GM21619 (cell line): Measurements from ENCODE around the gene DDX23.
A peak's percentile ranks its signal among the peaks of the same experiment; 100 is the strongest.
"Not testable (repeated sequence)": the region's sequence is repeated elsewhere in the genome, so short reads cannot be mapped to it uniquely, and the experiment has no call there.

Experiments used
- ATAC-seq: cut with Tn5 transposase; IDR thresholded peaks from one replicate; pipeline ENCODE4 v1.9.1; 2021; ENCODE audit not compliant: unreplicated experiment

DDX23 gene

DNA sequence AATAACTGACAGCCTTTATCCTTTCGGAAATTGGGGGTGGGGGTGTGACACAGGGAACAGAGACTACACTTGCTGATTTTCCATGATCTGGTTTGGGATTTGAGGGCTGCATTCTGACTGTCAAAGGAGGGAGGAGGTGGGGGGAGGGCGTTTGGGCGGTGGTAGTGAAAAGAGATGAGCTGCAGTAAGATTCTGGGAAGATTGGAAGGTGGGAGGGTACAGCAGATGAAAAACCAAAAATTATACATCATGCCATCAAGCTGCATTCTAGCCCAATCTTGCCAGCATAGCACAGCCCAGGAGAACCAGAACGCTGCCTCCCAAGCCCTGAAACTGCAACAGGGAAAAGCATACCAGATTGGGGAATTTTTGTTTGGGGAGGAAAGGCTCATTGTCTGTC is 11.3 kb upstream of the DDX23 start:
- ATAC-seq, result no peak

DNA sequence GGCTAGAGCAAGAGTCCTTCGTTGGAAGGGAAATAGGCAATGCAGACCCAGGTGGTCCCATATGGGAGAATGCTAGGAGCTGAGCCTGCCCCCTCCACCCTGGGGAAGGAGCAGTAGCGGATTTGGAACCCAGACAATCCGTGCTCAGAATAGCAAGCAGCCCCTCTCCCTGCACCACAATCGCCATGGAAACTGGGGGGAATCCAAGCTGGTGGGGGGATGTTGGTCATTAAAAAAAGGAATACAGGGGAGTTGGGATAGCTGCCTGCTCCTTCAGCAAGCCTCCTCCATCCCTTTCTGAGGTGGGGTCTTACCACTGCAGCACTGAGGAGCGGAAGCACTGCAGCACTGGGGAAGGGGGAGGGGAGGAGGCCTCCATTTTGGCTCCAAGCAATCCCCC is 10.8 kb upstream of the DDX23 start:
- no peak for ATAC-seq

DNA sequence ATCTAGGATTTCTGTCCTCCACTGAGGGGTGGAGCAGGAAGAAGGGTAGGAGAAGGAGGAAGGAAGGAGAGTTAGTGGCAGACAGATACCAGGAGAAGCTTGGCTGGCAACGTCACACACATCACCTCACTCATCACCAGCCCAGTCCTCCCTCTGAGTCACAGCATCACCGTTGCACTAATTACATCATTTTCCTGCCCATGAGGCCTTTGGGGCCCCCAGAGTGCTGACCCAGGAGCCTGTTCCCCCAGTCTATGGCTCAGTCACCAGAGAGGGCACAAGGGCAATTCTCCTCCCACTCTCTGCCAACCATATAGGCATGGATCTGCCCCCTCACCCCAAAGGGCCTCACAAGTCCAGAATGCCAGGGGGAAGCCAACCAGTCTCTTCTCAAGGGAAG is 9.1 kb upstream of the DDX23 start:
- no peak for ATAC-seq

DNA sequence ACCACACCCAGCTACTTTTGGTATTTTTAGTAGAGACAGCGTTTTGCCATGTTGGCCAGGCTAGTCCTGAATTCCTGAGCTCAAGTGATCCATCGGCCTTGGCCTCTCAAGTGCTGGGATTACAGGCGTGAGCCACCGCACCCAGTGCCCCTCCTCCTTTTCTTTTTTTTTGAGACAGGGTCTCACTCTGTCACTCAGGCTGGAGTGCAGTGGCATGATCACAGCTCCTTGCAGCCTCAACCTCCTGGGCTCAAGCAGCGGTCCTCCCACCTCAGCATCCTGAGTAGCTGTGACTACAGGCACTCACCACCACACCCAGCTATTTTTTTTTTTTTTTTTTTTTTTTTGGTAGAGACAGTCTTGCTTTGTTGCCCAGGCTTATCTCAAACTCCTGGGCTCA is 8.3 kb upstream of the DDX23 start:
- ATAC-seq, result not testable (repeated sequence)

DNA sequence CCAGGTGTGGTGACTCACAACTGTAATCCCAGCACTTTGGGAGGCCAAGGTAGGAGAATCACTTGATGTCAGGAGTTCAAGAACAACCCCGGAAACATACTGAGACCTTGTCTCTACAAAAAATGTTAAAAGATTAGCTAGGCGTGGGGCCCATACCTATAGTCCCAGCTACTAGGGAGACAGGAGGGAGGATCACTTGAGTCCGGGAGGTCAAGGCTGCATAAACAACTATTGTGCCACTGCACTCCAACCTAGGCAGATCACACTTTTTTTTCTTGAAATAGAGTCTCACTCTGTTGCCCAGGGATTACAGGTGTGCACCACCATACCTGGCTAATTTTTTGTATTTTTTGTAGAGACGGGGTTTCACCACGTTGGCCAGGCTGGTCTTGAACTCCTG is 7.6 kb upstream of the DDX23 start:
- ATAC-seq, result no peak

DNA sequence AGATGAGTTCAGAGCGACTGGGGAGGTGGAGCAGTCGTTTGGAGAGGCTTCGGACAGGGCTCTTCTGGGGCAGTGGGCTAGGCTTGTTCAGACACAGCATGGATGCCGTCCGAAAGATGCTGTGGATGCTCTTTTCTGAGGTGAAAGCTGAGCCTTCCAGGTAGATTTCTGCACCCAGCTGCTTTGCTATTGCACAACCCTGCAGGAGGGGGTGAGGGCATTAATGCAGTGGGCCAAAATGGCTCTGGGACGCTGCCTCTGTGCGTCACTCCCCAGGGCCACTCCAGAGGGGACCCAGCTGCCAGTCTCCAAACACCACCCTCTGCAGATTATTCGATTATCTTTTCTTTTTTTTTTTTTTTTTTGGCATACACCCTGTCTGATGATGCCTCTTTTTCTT is 6.1 kb upstream of the DDX23 start:
- ATAC-seq, result no peak

DNA sequence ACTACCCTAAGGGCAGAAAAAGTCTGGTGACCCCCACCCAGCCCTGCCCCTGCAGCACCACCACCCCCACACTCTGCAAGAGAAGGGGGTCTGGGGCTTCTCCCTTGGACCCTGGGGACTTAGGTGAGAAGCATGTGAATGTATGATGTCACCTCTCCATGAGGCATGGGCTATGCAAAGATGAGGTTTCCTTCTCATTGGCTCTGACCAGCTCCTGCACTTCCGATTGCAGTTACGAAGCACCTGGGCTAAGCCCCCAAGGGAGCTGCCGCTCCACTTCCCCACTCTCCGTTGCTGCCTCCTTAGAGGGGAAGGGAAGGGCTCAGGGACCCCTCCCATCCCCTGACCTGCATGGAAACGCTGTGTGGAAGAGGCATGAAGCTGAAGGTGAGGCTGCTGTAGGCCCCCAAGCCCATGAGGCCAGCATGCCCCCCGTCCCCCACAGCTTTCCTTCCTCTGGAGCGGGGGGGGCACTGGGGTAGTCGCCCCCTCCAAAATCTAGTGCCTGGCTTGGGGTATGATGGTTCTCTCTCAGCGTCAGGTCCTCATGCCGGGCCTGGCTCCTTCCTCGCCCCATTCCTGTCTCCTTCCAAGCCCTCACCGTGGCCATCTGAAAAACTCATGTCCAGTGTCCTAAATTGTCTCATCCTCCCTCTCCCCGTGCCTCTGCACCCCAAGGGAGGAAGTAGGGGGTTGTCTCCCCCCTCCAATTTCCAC is 5.5 kb upstream of the DDX23 start:
- ATAC-seq, result no peak

DNA sequence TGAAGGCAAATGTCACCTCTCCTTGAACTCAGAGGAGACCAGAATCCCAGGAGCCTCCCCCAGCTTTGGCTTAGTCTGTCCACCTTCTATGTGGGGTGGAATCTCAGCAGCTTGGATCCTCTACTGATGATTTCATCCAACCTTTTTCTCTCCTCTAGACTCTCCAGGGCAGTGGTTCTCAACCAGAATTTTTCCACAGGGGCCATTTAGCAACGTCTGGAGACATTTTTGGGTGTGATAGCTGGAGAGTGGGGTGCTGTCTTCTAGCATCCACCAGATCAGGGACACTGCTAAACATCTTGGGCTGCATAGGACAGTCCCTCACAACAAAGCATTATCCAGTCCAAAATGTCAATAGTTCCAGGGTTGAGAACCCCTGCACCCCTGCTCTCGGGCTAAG is 4.4 kb upstream of the DDX23 start:
- ATAC-seq, result no peak

DNA sequence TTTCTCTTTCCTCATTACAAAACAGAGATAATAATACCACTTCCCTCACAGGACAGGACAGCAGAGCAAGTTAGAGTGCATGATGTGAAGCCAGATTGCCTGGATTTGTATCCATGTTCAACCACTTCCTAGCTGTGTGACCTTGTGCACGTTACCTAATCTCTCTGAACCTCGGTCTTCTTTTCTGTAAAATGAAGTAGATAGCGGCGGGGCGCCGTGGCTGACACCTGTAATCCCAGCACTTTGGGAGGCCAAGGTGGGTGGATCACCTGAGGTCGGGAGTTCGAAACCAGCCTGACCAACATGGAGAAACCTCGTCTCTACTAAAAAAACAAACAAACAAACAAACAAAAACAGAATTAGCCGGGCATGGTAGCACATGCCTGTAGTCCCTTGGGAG is 3.0 kb upstream of the DDX23 start:
- ATAC-seq, result not testable (repeated sequence)

DNA sequence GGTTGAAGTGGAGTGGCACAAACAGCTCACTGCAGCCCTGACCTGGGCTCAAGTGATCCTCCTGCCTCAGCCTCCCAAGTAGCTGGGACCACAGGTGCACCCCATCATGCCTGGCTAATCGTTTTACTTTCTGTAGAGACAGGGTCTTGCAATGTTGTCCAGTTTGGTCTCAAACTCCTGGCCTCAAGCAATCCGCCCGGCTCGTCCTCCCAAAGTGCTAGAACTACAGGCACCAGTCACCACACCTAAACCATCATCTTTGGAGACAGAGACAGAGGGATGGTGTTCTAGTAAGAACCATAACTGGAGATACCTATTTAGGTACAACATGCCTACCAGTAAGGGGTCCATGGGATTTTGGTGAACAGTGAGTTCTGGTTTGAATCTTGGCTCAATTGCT is 2.5 kb upstream of the DDX23 start:
- ATAC-seq, result no peak

DNA sequence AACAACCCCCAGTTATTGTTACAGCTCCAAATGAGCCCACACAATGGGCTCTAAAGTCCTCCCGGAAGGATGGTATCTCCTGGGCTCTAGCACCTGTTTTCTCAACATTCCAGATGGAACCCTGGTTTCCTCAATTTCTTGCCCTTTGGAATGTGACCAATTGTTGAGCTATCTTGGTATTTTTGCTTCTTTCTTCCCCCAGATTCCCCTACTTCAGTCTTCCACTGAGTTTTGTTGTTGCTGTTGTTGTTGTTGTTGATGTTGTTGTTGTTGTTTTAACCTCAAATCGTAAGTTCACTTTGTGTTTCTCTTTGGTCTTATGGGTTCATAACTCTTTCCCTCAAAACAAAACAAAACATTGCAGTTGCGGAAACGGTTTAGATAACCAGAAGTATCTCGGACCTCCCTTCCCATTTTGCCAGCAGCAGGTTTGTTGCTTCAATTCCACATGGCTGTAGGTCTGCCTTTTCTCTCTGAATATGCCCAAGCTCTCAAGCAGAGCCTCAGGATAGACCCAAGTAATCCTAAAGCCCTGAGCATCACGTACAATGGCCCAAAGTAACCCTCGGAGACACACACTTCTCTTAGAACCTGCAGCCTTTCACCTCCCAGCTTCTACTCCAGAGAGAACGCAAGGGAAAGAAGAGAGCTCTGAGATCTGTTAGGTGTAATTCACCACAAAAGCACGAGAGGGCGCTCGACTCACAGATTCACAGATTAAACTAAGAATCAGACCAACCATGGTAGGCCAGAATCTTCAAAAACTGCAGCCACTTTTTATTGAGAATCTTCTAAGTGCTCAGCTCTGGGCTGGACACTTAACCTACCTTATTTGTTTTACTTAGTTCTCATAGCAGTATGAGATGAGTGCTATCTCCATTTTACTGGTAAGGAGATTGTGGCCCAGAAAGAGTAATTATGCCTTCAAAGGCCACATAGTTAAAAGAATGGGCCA is 1.0 kb upstream of the DDX23 start:
- ATAC-seq, result peak; percentile 37

DNA sequence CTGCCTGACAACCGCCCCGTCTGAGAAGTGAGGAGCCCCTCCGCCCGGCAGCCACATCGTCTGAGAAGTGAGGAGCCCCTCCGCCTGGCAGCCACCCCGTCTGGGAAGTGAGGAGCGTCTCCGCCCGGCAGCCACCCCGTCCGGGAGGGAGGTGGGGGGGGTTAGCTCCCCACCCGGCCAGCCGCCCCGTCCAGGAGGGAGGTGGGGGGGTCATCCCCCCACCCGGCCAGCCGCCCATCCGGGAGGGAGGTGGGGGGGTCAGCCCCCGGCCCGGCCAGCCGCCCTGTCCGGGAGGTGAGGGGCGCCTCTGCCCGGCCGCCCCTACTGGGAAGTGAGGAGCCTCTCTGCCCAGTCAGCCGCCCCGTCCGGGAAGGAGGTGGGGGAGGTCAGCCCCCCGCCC is 9.9 kb downstream of the DDX23 start:
- ATAC-seq, result not testable (repeated sequence)

DNA sequence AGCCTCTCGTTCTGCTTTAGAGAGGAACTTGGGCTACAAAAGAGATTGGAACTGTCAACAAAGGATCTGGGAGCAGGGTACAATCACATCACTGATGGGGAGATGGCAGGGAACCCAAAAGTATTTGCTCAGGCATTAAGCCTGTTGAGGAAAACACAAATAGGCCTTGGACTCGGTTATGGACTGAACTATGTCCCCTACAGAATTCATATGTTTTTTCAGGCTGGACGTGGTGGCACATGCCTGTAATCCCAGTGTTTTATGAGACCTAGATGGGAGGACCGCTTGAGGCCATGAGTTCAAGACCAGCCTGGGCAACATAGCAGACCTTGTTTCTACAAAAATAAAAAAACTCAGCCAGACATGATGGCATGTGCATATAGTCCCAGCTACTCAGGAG is 13.9 kb downstream of the DDX23 start:
- ATAC-seq, result no peak

DNA sequence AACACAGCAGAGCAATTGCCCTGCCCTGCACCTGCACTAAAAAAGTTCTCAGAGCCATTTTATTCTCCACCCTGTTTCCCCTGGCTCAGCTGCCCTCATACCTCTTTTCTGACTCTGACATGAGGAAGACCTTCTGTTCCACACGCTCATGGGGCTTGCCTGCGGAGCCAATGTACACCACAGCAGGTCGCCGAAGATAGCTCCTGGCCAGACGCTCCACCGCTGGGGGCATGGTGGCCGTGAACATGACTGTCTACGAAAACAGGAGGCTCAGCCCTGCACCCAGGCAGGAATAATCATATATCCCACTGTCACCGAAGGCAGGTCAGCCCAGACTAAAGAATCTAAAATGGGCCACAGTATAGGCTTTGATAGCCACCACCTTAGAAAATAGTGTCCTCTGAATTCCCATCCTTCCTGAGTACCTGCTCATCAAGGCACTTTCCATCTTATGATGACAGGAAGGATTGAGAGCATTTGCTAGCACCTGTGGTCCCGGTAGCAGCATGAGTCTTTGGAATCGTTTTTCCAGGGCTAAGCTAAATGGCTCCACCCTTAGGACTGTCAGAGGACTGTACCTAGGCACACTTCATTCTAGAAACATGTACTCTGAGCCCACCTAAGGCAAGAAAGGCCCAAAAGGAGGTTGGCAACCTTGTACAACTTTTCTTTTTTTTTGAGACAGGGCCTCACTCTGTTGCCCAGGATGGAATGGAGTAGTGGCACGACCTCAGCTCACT is 19.5 kb downstream of the DDX23 start:
- ATAC-seq, result no peak

DNA sequence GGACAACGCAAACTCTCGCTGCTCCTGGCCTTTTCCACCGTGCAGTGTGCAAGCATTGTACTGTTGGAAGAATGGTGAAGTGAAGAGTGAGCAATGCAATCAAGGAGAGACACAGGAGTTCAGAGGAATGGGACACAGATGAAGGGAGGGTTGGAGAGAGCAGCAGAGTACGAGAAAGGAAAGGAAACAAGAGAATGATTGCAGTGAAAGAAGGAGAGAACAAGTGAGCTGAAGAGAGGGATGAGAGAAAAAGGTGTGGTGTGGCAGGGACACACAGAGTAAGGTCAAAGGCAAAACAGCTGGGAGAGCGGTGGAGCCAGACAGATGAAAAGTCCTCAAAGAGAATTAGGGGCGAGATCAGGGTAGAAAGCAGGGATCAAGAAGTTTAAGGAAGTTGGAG is 20.7 kb downstream of the DDX23 start:
- ATAC-seq, result no peak

DNA sequence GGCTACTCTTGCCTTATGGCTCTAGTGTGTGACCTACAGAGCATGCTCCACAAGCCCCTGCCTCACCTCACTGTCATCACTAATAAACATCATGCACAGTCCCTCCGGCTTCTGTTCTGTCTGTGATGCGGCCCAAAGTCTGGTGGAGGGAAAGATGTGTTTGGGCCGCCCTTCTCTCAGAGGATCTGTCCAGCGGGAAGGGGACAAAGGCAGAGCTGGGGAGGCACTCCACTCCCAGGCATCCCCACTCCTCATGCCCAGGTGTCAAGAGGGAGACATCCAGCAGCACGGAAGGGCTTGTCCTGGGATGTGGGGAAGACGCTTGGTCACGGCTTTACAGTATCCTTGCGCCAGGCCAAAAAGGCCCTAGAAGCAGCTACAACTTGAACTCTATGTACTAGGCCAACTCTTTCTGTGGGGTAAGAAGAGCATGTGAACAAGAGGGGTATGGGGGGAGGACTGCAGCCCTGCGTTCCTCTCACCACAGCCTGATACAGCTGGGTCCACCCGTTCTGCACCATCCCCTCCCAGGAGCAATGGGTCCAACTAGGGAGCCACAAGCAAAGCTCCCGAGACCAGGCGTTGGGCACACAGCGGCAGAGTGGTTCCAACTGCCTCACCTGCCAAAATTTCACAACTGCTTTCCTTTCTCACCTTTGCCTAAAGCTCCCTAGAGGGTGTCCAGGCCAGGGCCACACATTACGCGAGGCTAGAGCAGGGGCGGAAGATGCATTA is 23.0 kb downstream of the DDX23 start:
- no peak for ATAC-seq

DNA sequence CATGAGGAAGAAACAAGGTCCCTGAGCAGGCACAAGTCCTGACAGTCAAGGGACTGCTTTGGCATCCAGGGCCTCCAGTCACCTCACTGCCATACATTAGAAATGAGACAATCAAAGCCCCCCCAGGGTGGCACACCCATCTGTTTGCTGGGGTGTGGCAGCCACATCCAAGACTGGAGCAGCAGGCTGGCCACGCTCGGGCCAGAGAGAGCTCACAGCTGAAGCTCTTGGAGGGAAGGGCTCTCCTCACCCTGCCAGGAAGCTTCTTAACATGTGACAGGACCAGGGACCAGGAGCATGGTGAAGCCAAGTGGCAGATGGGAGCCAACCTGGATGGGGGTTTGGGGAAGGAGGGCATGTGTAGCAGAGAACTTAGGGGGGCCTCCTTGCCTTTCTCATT is 23.7 kb downstream of the DDX23 start:
- no peak for ATAC-seq

DNA sequence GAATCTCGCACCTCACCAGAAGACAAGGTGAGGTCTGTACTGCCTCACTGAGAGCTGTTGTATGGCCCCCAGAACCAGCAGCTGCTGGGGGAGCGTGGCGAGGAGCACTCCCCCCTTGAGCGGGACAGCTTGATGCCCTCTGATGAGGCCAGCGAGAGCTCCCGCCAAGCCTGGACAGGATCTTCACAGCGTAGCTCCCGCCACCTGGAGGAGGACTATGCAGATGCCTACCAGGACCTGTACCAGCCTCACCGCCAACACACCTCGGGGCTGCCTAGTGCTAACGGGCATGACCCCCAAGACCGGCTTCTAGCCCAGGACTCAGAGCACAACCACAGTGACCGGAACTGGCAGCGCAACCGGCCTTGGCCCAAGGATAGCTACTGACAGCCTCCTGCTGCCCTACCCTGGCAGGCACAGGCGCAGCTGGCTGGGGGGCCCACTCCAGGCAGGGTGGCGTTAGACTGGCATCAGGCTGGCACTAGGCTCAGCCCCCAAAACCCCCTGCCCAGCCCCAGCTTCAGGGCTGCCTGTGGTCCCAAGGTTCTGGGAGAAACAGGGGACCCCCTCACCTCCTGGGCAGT is 24.4 kb downstream of the DDX23 start:
- ATAC-seq, result no peak

DNA sequence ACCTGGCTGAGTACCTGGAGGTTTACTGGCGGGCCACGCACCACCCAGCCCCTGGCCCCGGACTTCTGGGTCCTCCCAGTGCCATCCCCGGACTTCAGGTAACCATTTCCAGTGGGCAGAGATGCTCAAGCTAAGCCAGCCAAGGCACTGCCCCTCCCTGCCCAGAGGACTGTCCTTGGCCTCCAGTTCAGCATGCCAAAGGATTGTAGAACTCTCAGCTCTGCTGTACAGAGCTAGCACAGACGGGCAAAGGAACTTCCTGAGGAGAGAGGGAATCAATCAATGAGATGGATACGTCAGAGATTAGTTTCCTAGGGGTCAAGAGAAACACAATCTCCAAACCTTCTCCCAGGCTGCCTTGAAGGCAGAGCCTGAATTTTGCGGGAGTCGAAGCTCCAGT is 24.9 kb downstream of the DDX23 start:
- no peak for ATAC-seq

DNA sequence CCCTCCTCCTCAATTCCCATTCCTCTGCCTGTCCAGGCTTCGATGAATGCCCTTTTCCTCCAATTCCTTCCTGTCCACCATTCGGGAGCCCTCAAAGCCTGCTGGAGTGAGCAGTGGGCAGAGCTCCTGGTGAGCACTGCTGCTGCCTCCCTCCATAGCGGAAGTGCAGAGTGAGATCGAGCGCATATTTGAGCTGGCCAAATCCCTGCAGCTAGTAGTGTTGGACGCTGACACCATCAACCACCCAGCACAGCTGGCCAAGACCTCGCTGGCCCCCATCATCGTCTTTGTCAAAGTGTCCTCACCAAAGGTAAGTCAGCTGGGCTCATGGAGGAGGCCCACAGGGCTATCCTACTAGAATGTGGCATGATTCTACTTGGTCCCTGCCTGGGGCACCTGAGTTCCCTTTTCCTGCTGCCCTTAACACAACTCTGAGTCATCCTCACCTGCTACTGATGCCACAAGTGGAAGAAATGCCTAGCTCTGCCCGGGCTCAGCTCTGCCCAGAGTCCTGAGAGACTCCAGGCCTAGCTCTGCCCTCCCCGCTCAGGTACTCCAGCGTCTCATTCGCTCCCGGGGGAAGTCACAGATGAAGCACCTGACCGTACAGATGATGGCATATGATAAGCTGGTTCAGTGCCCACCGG is 25.6 kb downstream of the DDX23 start:
- no peak for ATAC-seq
